Fibroblast of peridontal ligament (primary cell): ENCODE measurements around the gene WDR70.
"Not testable (repeated sequence)": the region's sequence is repeated elsewhere in the genome, so short reads cannot be mapped to it uniquely, and the experiment has no call there.

Experiments
- DNase-seq: peaks from one replicate; pipeline ENCODE4 v3.0.0-alpha.2; 2010; ENCODE audit errors: extremely low read depth

The WDR70 gene

GRCh38 chr5:37454402-37455055 is 75.4 kb downstream of the WDR70 start:
- peak; percentile 18 for DNase-seq

- not testable (repeated sequence) for DNase-seq
Measured at GRCh38 chr5:37463191-37464051, 84.3 kb downstream of the WDR70 start.

- DNase-seq: peak; percentile 36
Measured at GRCh38 chr5:37464581-37464980, 85.5 kb downstream of the WDR70 start.

GRCh38 chr5:37469383-37469782 is 90.3 kb downstream of the WDR70 start:
- DNase-seq: peak; percentile 83

GRCh38 chr5:37471666-37472197 is 92.6 kb downstream of the WDR70 start:
- no peak for DNase-seq

DNA sequence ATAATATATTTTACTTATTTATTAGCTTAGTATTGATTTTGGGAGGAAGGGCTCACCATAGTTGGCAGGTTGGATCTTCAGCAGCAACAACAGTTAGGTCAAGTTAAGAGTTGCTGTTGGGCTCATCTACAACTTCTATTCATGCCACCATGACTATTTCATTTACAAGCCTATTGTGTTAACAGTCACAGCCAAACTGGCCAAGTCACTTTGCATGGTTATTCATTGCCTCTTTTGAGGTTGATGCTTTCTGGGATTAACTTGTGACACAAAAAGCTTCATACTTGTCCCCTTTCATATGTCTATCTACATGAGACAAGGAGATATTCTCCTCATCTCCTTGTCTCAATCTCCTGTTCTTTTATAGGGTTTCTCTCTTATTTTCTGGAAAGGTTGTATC is 98.3 kb downstream of the WDR70 start:
- no peak for DNase-seq

GRCh38 chr5:37478121-37478894 is 99.2 kb downstream of the WDR70 start:
- no peak for DNase-seq

DNA sequence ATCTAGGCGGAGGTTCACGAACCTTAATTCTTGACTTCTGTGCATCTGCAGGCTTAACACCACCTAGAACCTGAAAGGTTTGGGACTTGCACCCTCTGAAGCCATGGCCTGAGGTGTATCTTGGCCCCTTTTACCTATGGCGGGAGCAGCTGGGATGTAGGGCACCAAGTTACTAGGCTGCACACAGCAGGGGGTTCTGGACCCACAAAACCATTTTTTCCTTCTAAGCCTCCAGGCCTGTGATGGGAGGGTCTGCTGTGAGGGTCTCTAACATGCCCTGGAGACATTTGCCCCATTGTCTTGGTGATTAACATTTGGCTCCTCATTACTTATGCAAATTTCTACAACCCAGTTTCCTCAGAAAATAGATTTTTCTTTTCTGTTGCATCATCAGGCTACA is 102.3 kb downstream of the WDR70 start:
- not testable (repeated sequence) for DNase-seq

DNA sequence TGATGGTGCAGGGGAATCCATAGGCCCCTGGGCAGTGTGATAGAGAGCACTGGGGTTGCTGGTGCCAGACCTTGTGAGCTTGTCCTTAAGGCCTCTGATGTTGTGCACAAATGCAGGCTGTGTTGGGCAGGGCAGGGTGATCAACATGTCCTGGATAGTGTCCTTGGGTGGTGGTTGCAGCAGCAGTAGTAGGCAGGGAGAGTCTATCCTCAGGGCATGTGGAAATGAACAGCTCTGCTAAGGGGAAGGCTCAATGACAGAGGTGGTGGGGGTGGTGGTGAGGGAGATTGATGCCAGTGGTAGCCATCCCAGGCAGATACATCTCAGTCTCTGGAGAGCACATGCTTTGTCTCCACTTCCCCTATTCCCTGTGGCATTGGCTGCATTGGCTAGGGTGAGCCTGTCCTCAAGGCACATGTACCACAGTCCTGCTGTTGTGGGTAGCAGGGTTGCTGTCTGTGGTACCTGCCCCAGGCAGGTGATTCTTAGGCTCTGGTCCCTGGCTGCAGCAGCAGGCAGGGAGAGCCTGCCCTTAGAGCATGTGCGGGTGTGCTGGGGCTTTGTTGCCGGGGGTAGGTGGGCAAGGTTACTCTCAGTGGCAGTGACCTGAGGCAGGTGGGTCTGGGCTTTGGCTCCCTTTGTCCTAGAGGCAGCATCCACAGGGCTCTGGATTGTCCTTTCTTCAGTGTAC is 111.1 kb downstream of the WDR70 start:
- no peak for DNase-seq

DNA sequence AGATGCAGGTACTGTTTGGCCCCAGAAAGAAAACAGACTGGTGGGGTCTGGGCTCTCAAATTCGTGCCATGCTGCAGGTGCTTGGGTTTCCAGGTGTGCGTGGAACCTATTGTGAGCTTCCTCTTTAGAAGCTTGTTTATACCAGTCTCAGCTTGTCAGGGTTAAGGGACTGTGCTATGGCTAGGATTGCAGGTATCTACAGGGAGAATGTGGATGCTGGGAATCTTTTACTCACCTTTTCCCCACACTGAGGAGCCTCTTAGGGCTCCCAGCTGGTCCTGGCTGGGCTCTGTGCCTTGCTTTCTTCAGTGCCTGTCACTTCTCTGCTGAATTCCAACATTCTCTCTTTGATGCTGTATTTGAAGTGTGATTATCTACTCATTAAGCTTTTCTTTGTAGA is 111.8 kb downstream of the WDR70 start:
- no peak for DNase-seq

DNA sequence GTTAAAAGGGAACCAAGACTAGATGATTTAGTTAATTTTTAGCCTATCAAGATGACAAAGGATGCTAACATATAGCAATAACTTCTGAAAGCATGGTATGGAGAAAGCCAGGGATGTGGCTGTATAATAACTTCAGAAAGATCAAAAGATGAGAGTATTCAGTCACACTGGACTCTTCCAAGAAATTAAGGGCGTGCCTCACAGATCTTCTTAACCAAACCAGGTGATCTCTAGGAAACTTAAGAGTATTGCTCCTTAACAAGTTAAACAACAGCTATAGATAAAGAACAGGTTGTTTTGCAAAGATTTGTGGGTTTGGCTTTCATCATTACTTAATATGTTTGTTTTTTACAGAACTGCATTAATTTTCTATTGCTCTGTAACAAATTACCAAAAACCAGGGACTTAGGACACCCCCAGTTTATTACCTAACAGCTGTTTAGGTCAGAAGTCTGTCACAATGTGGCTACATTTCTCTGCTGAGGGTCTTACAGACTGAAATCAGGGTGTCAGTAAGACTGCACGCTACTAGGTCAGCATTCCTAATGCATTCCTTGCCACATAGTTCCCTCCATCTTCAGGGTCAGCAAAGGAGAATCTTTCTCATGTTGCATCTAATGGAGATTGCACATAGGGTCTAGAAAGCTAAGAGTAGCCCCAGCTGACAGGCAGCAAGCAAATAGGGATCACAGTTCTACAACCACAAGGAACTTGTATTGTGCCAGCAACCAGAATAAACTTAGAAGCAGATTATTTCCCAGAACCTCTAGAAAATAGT is 113.8 kb downstream of the WDR70 start:
- DNase-seq: peak; percentile 3

GRCh38 chr5:37494756-37495155 is 115.6 kb downstream of the WDR70 start:
- DNase-seq: peak; percentile 39

DNA sequence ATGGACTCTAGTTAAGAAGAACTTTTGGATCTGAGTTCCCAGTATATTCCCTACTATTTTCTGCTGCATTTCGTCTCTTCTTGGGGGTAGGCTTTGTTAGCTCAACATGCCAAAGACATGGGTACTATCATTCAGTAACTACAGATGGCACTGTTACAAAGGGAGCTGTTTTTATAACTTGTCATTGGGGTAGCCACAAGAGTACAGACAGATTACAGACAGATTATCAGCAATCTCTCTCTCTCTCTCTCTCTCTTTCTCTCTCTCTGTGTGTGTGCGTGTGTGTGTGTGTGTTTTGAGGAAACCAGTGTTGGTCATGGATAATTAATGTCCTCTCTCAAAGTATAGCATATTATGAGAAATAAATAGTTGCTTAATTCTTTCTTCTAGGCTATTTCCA is 116.1 kb downstream of the WDR70 start:
- peak; percentile 64 for DNase-seq

GRCh38 chr5:37495668-37496347 is 116.7 kb downstream of the WDR70 start:
- peak; percentile 70 for DNase-seq

DNA sequence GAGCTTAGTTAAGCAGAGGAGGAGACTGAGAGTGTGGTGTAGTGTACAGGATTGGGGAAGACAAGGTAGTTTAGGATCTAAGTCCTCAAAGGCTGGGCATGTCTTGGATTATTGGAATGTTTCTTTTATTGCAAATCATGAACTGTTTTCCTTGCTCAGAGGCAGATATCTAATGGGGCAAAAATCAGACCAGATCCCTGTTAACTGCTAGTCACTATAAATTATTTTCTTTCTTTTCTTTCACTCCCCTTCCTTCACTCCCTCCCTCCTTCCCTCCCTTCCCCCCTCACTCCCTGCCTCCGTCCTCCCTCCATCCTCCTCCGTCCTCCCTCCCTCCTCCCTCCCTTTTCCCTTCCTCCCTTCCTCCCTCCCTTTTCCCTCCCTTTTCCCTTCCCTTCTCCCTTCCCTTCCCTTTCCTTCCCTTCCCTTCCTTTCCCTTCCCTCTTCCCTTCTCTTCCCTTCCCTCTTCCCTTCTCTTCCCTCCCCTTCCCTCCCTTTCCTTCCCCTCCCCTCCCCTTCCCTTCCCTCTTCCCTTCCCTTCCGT is 117.9 kb downstream of the WDR70 start:
- DNase-seq: no peak

- no peak for DNase-seq
Measured at GRCh38 chr5:37501152-37501551, 122.0 kb downstream of the WDR70 start.

GRCh38 chr5:37506241-37506640 is 127.1 kb downstream of the WDR70 start:
- DNase-seq: no peak

GRCh38 chr5:37506722-37507121 is 127.6 kb downstream of the WDR70 start:
- DNase-seq: no peak

GRCh38 chr5:37511646-37512045 is 132.5 kb downstream of the WDR70 start:
- no peak for DNase-seq

DNA sequence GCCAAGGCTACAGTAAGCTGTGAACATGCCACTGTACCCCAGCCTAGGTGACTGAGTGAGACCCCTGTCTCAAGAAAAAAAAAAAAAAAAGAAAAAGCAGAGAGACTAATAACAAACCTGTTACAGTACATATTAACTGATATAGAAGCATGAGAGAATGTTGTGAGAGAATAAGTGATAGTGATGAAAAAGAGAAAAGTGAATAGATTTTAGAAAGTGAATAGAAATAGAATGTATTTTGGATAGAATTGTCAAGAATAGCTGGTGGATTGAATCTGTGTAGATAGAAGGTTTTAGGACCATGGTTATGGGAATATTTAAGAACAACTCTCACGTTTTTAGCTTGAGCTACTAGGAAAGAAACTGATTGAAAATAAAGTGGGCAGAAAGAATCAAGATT is 135.8 kb downstream of the WDR70 start:
- no peak for DNase-seq
